ENCODE data around the gene PPP1R9B.

The PPP1R9B gene

GRCh38 chr17:50139950-50140885 lies 10.3 kb downstream of the PPP1R9B start:
- H3K4me3 ChIP-seq (ENCODE audit: low read length) = no peak overlapping the region
- TF ChIP-seq ZNF274 (IDR thresholded peaks at IDR 0.05; ENCODE audit: low read depth, low read length) = no peak

- no peak overlapping the region for H3K4me3 ChIP-seq (ENCODE audit: low read length)
- TF ChIP-seq ZNF274 (IDR thresholded peaks at IDR 0.05; ENCODE audit: low read depth, low read length) = no peak
Measured at GRCh38 chr17:50139185-50139783, 11.2 kb downstream of the PPP1R9B start.

GRCh38 chr17:50137042-50137441 lies 13.4 kb downstream of the PPP1R9B start:
- no peak for TF ChIP-seq ZNF274 (IDR thresholded peaks at IDR 0.05; ENCODE audit: low read depth, low read length)
- H3K4me3 ChIP-seq (ENCODE audit: low read length) = no peak overlapping the region

GRCh38 chr17:50136096-50136687 lies 14.3 kb downstream of the PPP1R9B start:
- no peak overlapping the region for H3K4me3 ChIP-seq (ENCODE audit: low read length)
- TF ChIP-seq ZNF274 (IDR thresholded peaks at IDR 0.05; ENCODE audit: low read depth, low read length) = no peak

GRCh38 chr17:50135316-50136095 lies 15.0 kb downstream of the PPP1R9B start:
- H3K4me3 ChIP-seq (ENCODE audit: low read length) = no peak overlapping the region
- TF ChIP-seq ZNF274 (IDR thresholded peaks at IDR 0.05; ENCODE audit: low read depth, low read length) = no peak

GRCh38 chr17:50134206-50135110 lies 16.0 kb downstream of the PPP1R9B start:
- no peak overlapping the region for H3K4me3 ChIP-seq (ENCODE audit: low read length)
- no peak for TF ChIP-seq ZNF274 (IDR thresholded peaks at IDR 0.05; ENCODE audit: low read depth, low read length)

GRCh38 chr17:50133769-50134099 lies 16.7 kb downstream of the PPP1R9B start:
- H3K4me3 ChIP-seq (ENCODE audit: low read length) = no peak overlapping the region
- no peak for TF ChIP-seq ZNF274 (IDR thresholded peaks at IDR 0.05; ENCODE audit: low read depth, low read length)

- TF ChIP-seq ZNF274 (IDR thresholded peaks at IDR 0.05; ENCODE audit: low read depth, low read length) = no peak
Measured at GRCh38 chr17:50133028-50133768, 17.3 kb downstream of the PPP1R9B start.

GRCh38 chr17:50132104-50132794 lies 18.2 kb downstream of the PPP1R9B start:
- no peak for TF ChIP-seq ZNF274 (IDR thresholded peaks at IDR 0.05; ENCODE audit: low read depth, low read length)
- no peak overlapping the region for H3K4me3 ChIP-seq (ENCODE audit: low read length)

More at GRCh38 chr17:50133028-50133768, 17.3 kb downstream of the PPP1R9B start:
- no peak overlapping the region for H3K4me3 ChIP-seq (ENCODE audit: low read length)

GRCh38 chr17:50130559-50131305 lies 19.7 kb downstream of the PPP1R9B start:
- TF ChIP-seq ZNF274 (IDR thresholded peaks at IDR 0.05; ENCODE audit: low read depth, low read length) = no peak
- H3K4me3 ChIP-seq (ENCODE audit: low read length) = no peak overlapping the region
